Measurements from ENCODE around the gene KIF3B.

DNA sequence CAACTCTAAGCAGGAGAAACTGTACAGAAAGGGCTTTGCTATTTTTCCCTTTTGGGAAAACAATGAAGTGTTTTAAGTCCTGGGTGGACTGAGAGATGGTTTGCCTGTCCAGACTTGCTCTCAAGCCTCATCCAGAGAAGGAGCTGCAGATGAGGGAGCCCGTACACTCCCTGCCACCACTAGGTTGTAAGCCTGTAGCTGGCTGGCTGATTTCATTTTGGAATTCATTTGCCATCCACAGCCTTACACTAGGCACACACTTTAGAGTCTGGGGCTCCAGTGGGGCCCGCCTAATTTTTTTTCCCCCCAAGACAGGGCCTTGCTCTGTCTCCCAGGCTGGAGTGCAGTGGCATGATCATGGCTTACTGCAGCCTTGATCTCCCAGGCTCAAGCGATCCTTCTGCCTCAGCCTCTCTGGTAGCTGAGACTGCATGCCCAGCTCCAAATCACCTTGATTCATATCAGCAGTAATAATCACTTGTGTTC, 41.4 kb upstream of the KIF3B start:
- no peak for TF ChIP-seq POLR2A (IDR thresholded peaks at IDR 0.05; ENCODE audit: low read length)
- no peak for TF ChIP-seq GATA1 (IDR thresholded peaks at IDR 0.05; ENCODE audit: low read depth, low read length)
